ENCODE data around the gene GMIP.

The GMIP gene

GRCh38 chr19:19653597-19654147 is 10.2 kb upstream of the GMIP start:
- DNase-seq (ENCODE audit: low spot score): no peak
- H4K91ac ChIP-seq (ENCODE audit: low read depth, low read length, poor library complexity): no peak overlapping the region
- peak overlapping the region; percentile 44 for H3K9ac ChIP-seq (ENCODE audit: low read depth, low read length, poor library complexity)
- peaks cover 18% of the 10 kb centered on the region for H3K79me1 ChIP-seq (ENCODE audit: low read depth, low read length)
- H2BK15ac ChIP-seq (ENCODE audit: low read length): no peak overlapping the region
- H3K14ac ChIP-seq (ENCODE audit: low read length): no peak overlapping the region
- H2AFZ ChIP-seq (ENCODE audit: low read length): no peak overlapping the region
- H2AK5ac ChIP-seq (ENCODE audit: low read depth, low read length): no peak overlapping the region
- no peak overlapping the region for H3K4ac ChIP-seq (ENCODE audit: low read length)
- no peaks in the 10 kb centered on the region for H3K9me3 ChIP-seq (replicated peaks in 1 of 2; ENCODE audit: control insufficient read depth in 2 of 2, insufficient read depth in 1 of 2, low read depth in 1 of 2, low read length in 2 of 2)
- H2BK120ac ChIP-seq (ENCODE audit: low read depth, low read length): no peak overlapping the region
- no peaks in the 10 kb centered on the region for H3K27me3 ChIP-seq (ENCODE audit: control insufficient read depth in 3 of 3, insufficient read depth in 3 of 3, low read depth in 1 of 3, low read length in 3 of 3)
- no peak overlapping the region for H3K4me2 ChIP-seq (ENCODE audit: insufficient read depth, low read length, poor library complexity, severe bottlenecking)
- H3K23ac ChIP-seq (ENCODE audit: low read depth, low read length, poor library complexity): no peak overlapping the region
- no peak overlapping the region for H4K8ac ChIP-seq (ENCODE audit: low read depth, low read length)
- H2BK5ac ChIP-seq (ENCODE audit: low read length): no peak overlapping the region
- no peak overlapping the region for H2BK12ac ChIP-seq (ENCODE audit: low read length)
- H3K18ac ChIP-seq (ENCODE audit: low read length): no peak overlapping the region
- peaks cover 80 to 97% of the 10 kb centered on the region in 2 donors for H3K36me3 ChIP-seq (replicated peaks in 1 of 2; ENCODE audit: control insufficient read depth in 2 of 2, insufficient read depth in 2 of 2, low read length in 2 of 2)
- no peak overlapping the region for H3K4me3 ChIP-seq (ENCODE audit: low read length in 2 of 2)
- no peak overlapping the region for H3K27ac ChIP-seq (replicated peaks; ENCODE audit: low read length)
- no CpG with 5 or more reads among the region's 23 CpGs for WGBS, 2 donors (ENCODE audit: extremely low coverage in 2 of 2, insufficient read length in 2 of 2, insufficient replicate concordance in 1 of 2)
- H3K4me1 ChIP-seq (ENCODE audit: control insufficient read depth in 2 of 2, insufficient read depth in 1 of 2, low read depth in 1 of 2, low read length in 2 of 2): no peaks in the 10 kb centered on the region

GRCh38 chr19:19652482-19653295 is 9.2 kb upstream of the GMIP start:
- Histone ChIP-seq H3K79me1 (ENCODE audit: low read depth, low read length) (peaks cover 18% of the 10 kb centered on the region), H3K9ac (ENCODE audit: low read depth, low read length, poor library complexity) (no peak overlapping the region), H3K4me1 (ENCODE audit: control insufficient read depth in 2 of 2, insufficient read depth in 1 of 2, low read depth in 1 of 2, low read length in 2 of 2) (no peaks in the 10 kb centered on the region), H4K91ac (ENCODE audit: low read depth, low read length, poor library complexity) (no peak overlapping the region), H3K18ac (ENCODE audit: low read length) (no peak overlapping the region), H2BK15ac (ENCODE audit: low read length) (no peak overlapping the region), H3K27me3 (ENCODE audit: control insufficient read depth in 3 of 3, insufficient read depth in 3 of 3, low read depth in 1 of 3, low read length in 3 of 3) (no peaks in the 10 kb centered on the region), H3K4ac (ENCODE audit: low read length) (no peak overlapping the region), H2BK120ac (ENCODE audit: low read depth, low read length) (no peak overlapping the region), H3K23ac (ENCODE audit: low read depth, low read length, poor library complexity) (peak overlapping the region; percentile 9), H3K4me3 (ENCODE audit: low read length in 2 of 2) (no peak overlapping the region), H2BK12ac (ENCODE audit: low read length) (no peak overlapping the region), H3K9me3 (replicated peaks in 1 of 2; ENCODE audit: control insufficient read depth in 2 of 2, insufficient read depth in 1 of 2, low read depth in 1 of 2, low read length in 2 of 2) (no peaks in the 10 kb centered on the region), H3K14ac (ENCODE audit: low read length) (no peak overlapping the region), H2AFZ (ENCODE audit: low read length) (no peak overlapping the region), H2BK5ac (ENCODE audit: low read length) (no peak overlapping the region), H3K27ac (replicated peaks; ENCODE audit: low read length) (no peak overlapping the region), H2AK5ac (ENCODE audit: low read depth, low read length) (no peak overlapping the region), H4K8ac (ENCODE audit: low read depth, low read length) (no peak overlapping the region), H3K36me3 (replicated peaks in 1 of 2; ENCODE audit: control insufficient read depth in 2 of 2, insufficient read depth in 2 of 2, low read length in 2 of 2) (peaks cover 75 to 90% of the 10 kb centered on the region in 2 donors), H3K4me2 (ENCODE audit: insufficient read depth, low read length, poor library complexity, severe bottlenecking) (no peak overlapping the region)
- WGBS, 2 donors (ENCODE audit: extremely low coverage in 2 of 2, insufficient read length in 2 of 2, insufficient replicate concordance in 1 of 2): no CpG with 5 or more reads among the region's 24 CpGs
- DNase-seq (ENCODE audit: low spot score): no peak

- H2BK120ac ChIP-seq (ENCODE audit: low read depth, low read length): no peak overlapping the region
- no peak overlapping the region for H3K4me3 ChIP-seq (ENCODE audit: low read length in 2 of 2)
- H3K23ac ChIP-seq (ENCODE audit: low read depth, low read length, poor library complexity): peak overlapping the region; percentile 35
- H3K36me3 ChIP-seq (replicated peaks in 1 of 2; ENCODE audit: control insufficient read depth in 2 of 2, insufficient read depth in 2 of 2, low read length in 2 of 2): peaks cover 73 to 90% of the 10 kb centered on the region in 2 donors
- no peaks in the 10 kb centered on the region for H3K4me1 ChIP-seq (ENCODE audit: control insufficient read depth in 2 of 2, insufficient read depth in 1 of 2, low read depth in 1 of 2, low read length in 2 of 2)
- H3K27me3 ChIP-seq (ENCODE audit: control insufficient read depth in 3 of 3, insufficient read depth in 3 of 3, low read depth in 1 of 3, low read length in 3 of 3): no peaks in the 10 kb centered on the region
- H3K18ac ChIP-seq (ENCODE audit: low read length): no peak overlapping the region
- H4K91ac ChIP-seq (ENCODE audit: low read depth, low read length, poor library complexity): no peak overlapping the region
- H2BK15ac ChIP-seq (ENCODE audit: low read length): no peak overlapping the region
- no peak overlapping the region for H4K8ac ChIP-seq (ENCODE audit: low read depth, low read length)
- no peak overlapping the region for H3K4me2 ChIP-seq (ENCODE audit: insufficient read depth, low read length, poor library complexity, severe bottlenecking)
- H3K9ac ChIP-seq (ENCODE audit: low read depth, low read length, poor library complexity): no peak overlapping the region
- H3K79me1 ChIP-seq (ENCODE audit: low read depth, low read length): peaks cover 14% of the 10 kb centered on the region
- no peak overlapping the region for H3K27ac ChIP-seq (replicated peaks; ENCODE audit: low read length)
- no peak overlapping the region for H3K14ac ChIP-seq (ENCODE audit: low read length)
- no peaks in the 10 kb centered on the region for H3K9me3 ChIP-seq (replicated peaks in 1 of 2; ENCODE audit: control insufficient read depth in 2 of 2, insufficient read depth in 1 of 2, low read depth in 1 of 2, low read length in 2 of 2)
- WGBS, 2 donors (ENCODE audit: extremely low coverage in 2 of 2, insufficient read length in 2 of 2, insufficient replicate concordance in 1 of 2): no CpG with 5 or more reads among the region's 13 CpGs
- no peak overlapping the region for H2AFZ ChIP-seq (ENCODE audit: low read length)
- H2AK5ac ChIP-seq (ENCODE audit: low read depth, low read length): no peak overlapping the region
- no peak for DNase-seq (ENCODE audit: low spot score)
- H3K4ac ChIP-seq (ENCODE audit: low read length): no peak overlapping the region
- H2BK5ac ChIP-seq (ENCODE audit: low read length): peak overlapping the region; percentile 75
- no peak overlapping the region for H2BK12ac ChIP-seq (ENCODE audit: low read length)
Measured at GRCh38 chr19:19651076-19651475, 7.6 kb upstream of the GMIP start.

GRCh38 chr19:19650331-19650730 is 6.9 kb upstream of the GMIP start:
- H2AFZ ChIP-seq (ENCODE audit: low read length): no peak overlapping the region
- peaks cover 69 to 90% of the 10 kb centered on the region in 2 donors for H3K36me3 ChIP-seq (replicated peaks in 1 of 2; ENCODE audit: control insufficient read depth in 2 of 2, insufficient read depth in 2 of 2, low read length in 2 of 2)
- no peak overlapping the region for H2BK12ac ChIP-seq (ENCODE audit: low read length)
- H3K4me3 ChIP-seq (ENCODE audit: low read length in 2 of 2): no peak overlapping the region
- no peak overlapping the region for H2BK5ac ChIP-seq (ENCODE audit: low read length)
- H3K9me3 ChIP-seq (replicated peaks in 1 of 2; ENCODE audit: control insufficient read depth in 2 of 2, insufficient read depth in 1 of 2, low read depth in 1 of 2, low read length in 2 of 2): no peaks in the 10 kb centered on the region
- no peak overlapping the region for H2AK5ac ChIP-seq (ENCODE audit: low read depth, low read length)
- no peak overlapping the region for H3K14ac ChIP-seq (ENCODE audit: low read length)
- no peak overlapping the region for H4K8ac ChIP-seq (ENCODE audit: low read depth, low read length)
- no peak overlapping the region for H3K23ac ChIP-seq (ENCODE audit: low read depth, low read length, poor library complexity)
- peak overlapping the region; percentile 39 for H2BK120ac ChIP-seq (ENCODE audit: low read depth, low read length)
- no peak overlapping the region for H3K9ac ChIP-seq (ENCODE audit: low read depth, low read length, poor library complexity)
- H3K18ac ChIP-seq (ENCODE audit: low read length): no peak overlapping the region
- WGBS, 2 donors (ENCODE audit: extremely low coverage in 2 of 2, insufficient read length in 2 of 2, insufficient replicate concordance in 1 of 2): no CpG with 5 or more reads among the region's 9 CpGs
- no peak overlapping the region for H3K27ac ChIP-seq (replicated peaks; ENCODE audit: low read length)
- peaks cover 10% of the 10 kb centered on the region for H3K79me1 ChIP-seq (ENCODE audit: low read depth, low read length)
- no peak overlapping the region for H2BK15ac ChIP-seq (ENCODE audit: low read length)
- H4K91ac ChIP-seq (ENCODE audit: low read depth, low read length, poor library complexity): no peak overlapping the region
- no peak overlapping the region for H3K4ac ChIP-seq (ENCODE audit: low read length)
- H3K4me1 ChIP-seq (ENCODE audit: control insufficient read depth in 2 of 2, insufficient read depth in 1 of 2, low read depth in 1 of 2, low read length in 2 of 2): no peaks in the 10 kb centered on the region
- no peak overlapping the region for H3K4me2 ChIP-seq (ENCODE audit: insufficient read depth, low read length, poor library complexity, severe bottlenecking)
- no peaks in the 10 kb centered on the region for H3K27me3 ChIP-seq (ENCODE audit: control insufficient read depth in 3 of 3, insufficient read depth in 3 of 3, low read depth in 1 of 3, low read length in 3 of 3)
- DNase-seq (ENCODE audit: low spot score): no peak

All from neuronal stem cell (in vitro differentiated cells).